Tibial nerve (tissue), 4 donors: ENCODE results near the gene C16orf96. TPM values are rescaled to one million over a fixed set of nuclear protein-coding genes. Genes with fewer than 3 reads are reported as not detected.

Experiments used
- DNase-seq, 2 donors: peaks; one replicate each; pipeline ENCODE4 v3.0.0-alpha.2; 2019; ENCODE audit warnings: low spot score in 2 of 2
- H3K27ac ChIP-seq, 4 donors: fragments of 200-600 bp; sonication (generic) in 3 of 4; one replicate each; pipeline ENCODE4 v1.5.1; 2017 to 2019; ENCODE audit warnings: mild to moderate bottlenecking in 1 of 4
- H3K27me3 ChIP-seq, 2 donors: fragments of 200-600 bp; sonication (generic) in 1 of 2; one replicate each; pipeline versions ENCODE4 v1.5.1 to v1.6.0; 2017 to 2019
- H3K36me3 ChIP-seq, 3 donors: fragments of 200-600 bp; sonication (generic); one replicate each; pipeline ENCODE4 v1.5.1; 2018 to 2019
- H3K4me1 ChIP-seq, 4 donors: fragments of 200-600 bp; sonication (generic) in 3 of 4; one replicate each; pipeline ENCODE4 v1.5.1; 2017 to 2019
- H3K4me3 ChIP-seq, 4 donors: fragments of 200-600 bp; sonication (generic) in 3 of 4; one replicate each; pipeline ENCODE4 v1.5.1; 2017 to 2019; ENCODE audit warnings: mild to moderate bottlenecking in 1 of 4, moderate library complexity in 1 of 4
- H3K9me3 ChIP-seq, 4 donors: fragments of 200-600 bp; sonication (generic) in 3 of 4; one replicate each; pipeline ENCODE4 v1.5.1; 2017 to 2019
- CTCF ChIP-seq, 5 experiments: fragments of 200-600 bp in 3 of 5; fragments of 450-650 bp in 2 of 5; sonication (generic) in 3 of 5; IDR thresholded peaks; one replicate each; pipeline ENCODE4 v1.5.1; 2016 to 2019; ENCODE audit warnings: antibody characterized with exemption in 5 of 5, mild to moderate bottlenecking in 3 of 5, moderate library complexity in 2 of 5
- EP300 ChIP-seq, 2 donors: sonication (generic); formaldehyde crosslinking; IDR thresholded peaks; one replicate each; pipeline ENCODE4 v1.6.1; 2017; ENCODE audit warnings: antibody characterized with exemption in 2 of 2, mild to moderate bottlenecking in 1 of 2
- POLR2A ChIP-seq, 2 donors: fragments of 450-650 bp; IDR thresholded peaks; one replicate each; pipeline ENCODE4 v1.6.1; 2017; ENCODE audit warnings: antibody characterized with exemption in 2 of 2, mild to moderate bottlenecking in 2 of 2, moderate library complexity in 2 of 2
- WGBS, 2 donors: methylation state at CpG; one replicate each; pipeline ENCODE4 v1.1.5; 2018; 5-methylcytosine and 5-hydroxymethylcytosine counted together
- total RNA-seq, 4 donors: library from RNA; depleted of rRNA; stranded (reverse); fragments of >200 nt; gene quantifications; one replicate each; pipeline ENCODE4 v1.1.0, GENCODE V29; 2016

Gene C16orf96
- total RNA-seq, 4 donors from 2014 or later = 0.20 to 0.21 TPM; not detected in 2

DNA sequence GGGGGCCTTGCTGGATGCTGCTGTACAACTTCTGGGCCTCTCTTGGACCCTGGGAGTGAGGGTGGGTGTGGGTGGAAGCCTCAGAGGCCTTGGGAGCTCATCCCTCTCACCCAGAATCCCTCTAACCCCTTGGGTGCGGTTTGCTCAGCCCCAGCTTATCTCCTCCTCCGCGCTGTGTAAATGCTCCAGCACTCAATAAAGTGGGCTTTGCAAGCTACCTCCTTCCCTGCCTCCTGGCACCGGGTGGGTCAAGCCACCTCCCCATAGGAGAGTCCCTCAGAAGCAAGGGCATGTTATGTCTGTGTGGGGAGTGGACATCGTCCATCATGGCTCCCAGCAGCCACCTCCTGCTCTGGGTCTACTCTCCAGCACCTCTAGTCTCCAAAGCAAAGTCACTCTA lies 46.0 kb upstream of the C16orf96 start:
- 69 to 86% methylated on average over 5 of the region's 5 CpGs for WGBS, 2 donors
- Histone ChIP-seq H3K27me3 (no peaks in the 10 kb centered on the region), H3K9me3 (no peaks in the 10 kb centered on the region), H3K27ac (no peak overlapping the region), H3K4me3 (no peak overlapping the region), H3K36me3 (peaks cover 0 to 82% (median 34%) of the 10 kb centered on the region in 3 donors), H3K4me1 (peaks cover 0 to 59% (median 26%) of the 10 kb centered on the region in 4 donors)
- no peak for TF ChIP-seq POLR2A (IDR thresholded peaks at IDR 0.05)
- no peak for TF ChIP-seq CTCF (IDR thresholded peaks at IDR 0.05)
- no peak for TF ChIP-seq EP300 (IDR thresholded peaks at IDR 0.05)
- DNase-seq = no peak

DNA sequence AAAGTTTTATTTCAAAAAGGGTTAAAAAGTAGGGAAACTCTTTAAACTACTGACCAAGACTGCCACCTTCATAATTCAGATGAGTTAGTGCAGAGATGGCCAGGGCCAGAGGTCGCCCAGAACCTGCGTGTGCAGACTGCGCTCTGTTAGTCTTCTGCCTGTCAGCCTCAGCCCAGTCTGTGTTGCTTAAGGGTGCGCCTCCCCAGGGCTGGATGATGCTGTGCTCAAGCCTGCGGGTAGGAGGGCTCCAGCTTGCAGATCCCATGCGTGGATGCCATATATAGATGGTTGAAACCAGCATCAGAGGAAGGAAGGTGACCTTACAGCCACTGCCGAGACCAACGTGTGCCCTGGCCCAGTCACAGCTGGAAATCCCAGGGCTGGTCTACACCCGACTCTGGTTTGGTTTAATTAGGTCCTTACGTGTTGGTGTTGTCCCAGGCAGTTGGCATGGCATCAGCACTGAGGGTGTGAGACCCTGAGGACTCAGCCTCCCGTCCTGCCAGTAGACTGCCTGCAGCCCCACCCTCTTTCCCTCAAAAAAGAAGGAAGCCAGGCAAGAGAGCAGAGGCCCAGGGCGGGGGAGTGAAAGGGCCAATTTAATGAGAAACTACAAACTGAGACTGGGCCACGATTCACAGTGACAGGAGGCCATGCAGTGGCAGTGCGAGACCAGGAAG lies 45.3 kb upstream of the C16orf96 start:
- Histone ChIP-seq H3K4me3 (no peak overlapping the region), H3K9me3 (no peaks in the 10 kb centered on the region), H3K27me3 (no peaks in the 10 kb centered on the region), H3K4me1 (peaks cover 0 to 67% (median 28%) of the 10 kb centered on the region in 4 donors), H3K36me3 (peaks cover 0 to 76% (median 34%) of the 10 kb centered on the region in 3 donors), H3K27ac (peak overlapping the region in 1 of 4 donors; percentile 31)
- WGBS, 2 donors = 61 to 64% methylated on average over 14 of the region's 14 CpGs
- no peak for TF ChIP-seq POLR2A (IDR thresholded peaks at IDR 0.05)
- TF ChIP-seq EP300 (IDR thresholded peaks at IDR 0.05) = no peak
- TF ChIP-seq CTCF (IDR thresholded peaks at IDR 0.05) = no peak
- no peak for DNase-seq

DNA sequence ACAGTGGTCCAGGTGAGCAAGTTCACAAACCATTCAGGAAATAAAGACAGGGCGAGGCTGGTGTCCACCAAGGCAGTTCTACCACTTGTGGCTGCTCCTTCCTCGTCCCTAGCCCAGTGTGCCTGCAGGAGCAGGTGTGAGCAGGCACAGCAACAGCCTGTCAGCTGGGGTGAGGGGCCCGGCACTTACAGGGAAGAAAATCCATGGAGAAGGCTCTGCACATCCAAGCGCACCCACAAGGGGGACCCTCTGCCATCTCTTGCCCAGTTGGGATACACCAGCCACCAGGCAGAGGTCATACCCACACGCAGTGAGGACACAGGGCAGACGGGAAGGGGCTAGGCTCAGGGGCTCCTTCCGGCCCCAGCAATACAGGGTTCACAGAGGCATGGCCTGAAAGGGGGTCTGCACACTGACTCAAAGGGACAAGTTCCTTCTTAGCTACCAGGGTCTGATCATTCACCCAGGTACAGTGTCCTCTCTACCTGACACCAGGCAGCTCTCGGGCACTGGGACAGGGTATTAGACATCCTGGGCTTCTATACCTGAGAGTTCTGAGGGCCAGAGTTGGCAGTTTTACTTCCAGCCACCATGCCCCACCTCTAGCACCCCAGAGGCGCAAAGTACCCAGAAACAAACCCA lies 44.6 kb upstream of the C16orf96 start:
- H3K36me3 ChIP-seq = peaks cover 0 to 74% (median 34%) of the 10 kb centered on the region in 3 donors
- DNase-seq = peak in 1 of 2 donors; percentile 31
- 59 to 74% methylated on average over 8 to 9 of the region's 9 CpGs for WGBS, 2 donors

DNA sequence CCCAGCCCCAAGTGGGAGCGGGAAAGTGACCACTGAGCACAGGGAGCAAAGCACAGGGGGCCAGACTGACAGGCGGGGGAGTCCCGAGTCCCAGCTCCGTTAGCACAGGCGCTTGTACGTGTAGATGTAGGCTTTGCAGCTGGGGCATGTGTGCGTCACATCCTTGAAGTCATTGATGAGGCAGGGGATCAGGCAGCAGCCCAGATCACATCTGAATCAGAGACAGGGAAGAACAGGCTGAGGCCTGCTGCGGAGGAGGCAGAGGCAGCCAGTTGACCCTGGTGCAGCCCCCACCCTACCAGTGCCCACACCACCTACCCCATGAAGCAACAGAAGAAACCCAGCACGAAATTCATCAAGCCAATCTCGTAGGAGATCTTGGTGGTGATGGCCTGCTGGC lies 43.7 kb upstream of the C16orf96 start:
- H3K4me3 ChIP-seq = no peak overlapping the region
- no peak for DNase-seq
- no peak for TF ChIP-seq CTCF (IDR thresholded peaks at IDR 0.05)
- no peak for TF ChIP-seq POLR2A (IDR thresholded peaks at IDR 0.05)
- no peak for TF ChIP-seq EP300 (IDR thresholded peaks at IDR 0.05)
- peaks cover 0 to 65% (median 29%) of the 10 kb centered on the region in 3 donors for H3K36me3 ChIP-seq
- no peaks in the 10 kb centered on the region for H3K9me3 ChIP-seq
- H3K4me1 ChIP-seq = peaks cover 0 to 68% (median 25%) of the 10 kb centered on the region in 4 donors
- 93 to 94% methylated on average over 7 to 10 of the region's 10 CpGs for WGBS, 2 donors
- H3K27ac ChIP-seq = peak overlapping the region in 2 of 4 donors; percentile 16 to 31
- no peaks in the 10 kb centered on the region for H3K27me3 ChIP-seq

More for the DNA sequence above, 44.6 kb upstream of the C16orf96 start:
- TF ChIP-seq CTCF (IDR thresholded peaks at IDR 0.05) = peak; percentile 22 to 41 (median 30)
- no peak for TF ChIP-seq POLR2A (IDR thresholded peaks at IDR 0.05)
- H3K27me3 ChIP-seq = no peaks in the 10 kb centered on the region
- peaks cover 0 to 67% (median 27%) of the 10 kb centered on the region in 4 donors for H3K4me1 ChIP-seq
- H3K9me3 ChIP-seq = no peaks in the 10 kb centered on the region
- H3K27ac ChIP-seq = peak overlapping the region in 1 of 4 donors; percentile 31
- no peak overlapping the region for H3K4me3 ChIP-seq
